Measurements from ENCODE around the gene TMEM117.

TMEM117 gene

DNA sequence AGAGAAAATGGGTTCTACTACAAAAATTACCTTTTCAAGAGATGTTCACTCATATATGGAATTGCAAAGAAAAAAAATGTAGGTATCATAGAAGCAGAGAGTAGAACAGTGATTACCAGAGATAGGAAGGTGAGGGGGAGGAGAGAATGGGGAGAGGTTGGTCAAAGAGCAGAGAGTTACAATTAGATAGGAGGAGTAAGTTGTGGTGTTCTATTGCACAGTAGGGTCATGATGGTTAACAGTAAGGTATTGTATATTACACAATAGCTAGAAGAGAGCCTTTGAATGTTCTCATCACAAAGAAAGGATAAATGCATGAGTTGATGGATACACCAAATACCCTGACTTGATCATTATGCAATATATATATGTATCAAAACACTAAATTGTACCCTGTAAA, 145.8 kb downstream of the TMEM117 start:
- Histone ChIP-seq H3K9me3 (ENCODE audit: control insufficient read depth, insufficient read depth, low read depth, low read length) (peaks cover 23% of the 10 kb centered on the region), H3K27me3 (ENCODE audit: control insufficient read depth, insufficient read depth, low read length) (no peaks in the 10 kb centered on the region), H3K36me3 (ENCODE audit: control insufficient read depth, insufficient read depth, low read length) (no peaks in the 10 kb centered on the region), H3K4me1 (ENCODE audit: control insufficient read depth, insufficient read depth, low read length) (no peaks in the 10 kb centered on the region; the same call in 1 of the 2 replicates), H3K9ac (ENCODE audit: low read length) (no peak overlapping the region), H3K4me3 (ENCODE audit: low read depth, low read length) (no peak overlapping the region), H3K27ac (ENCODE audit: low read depth, low read length) (no peak overlapping the region)

DNA sequence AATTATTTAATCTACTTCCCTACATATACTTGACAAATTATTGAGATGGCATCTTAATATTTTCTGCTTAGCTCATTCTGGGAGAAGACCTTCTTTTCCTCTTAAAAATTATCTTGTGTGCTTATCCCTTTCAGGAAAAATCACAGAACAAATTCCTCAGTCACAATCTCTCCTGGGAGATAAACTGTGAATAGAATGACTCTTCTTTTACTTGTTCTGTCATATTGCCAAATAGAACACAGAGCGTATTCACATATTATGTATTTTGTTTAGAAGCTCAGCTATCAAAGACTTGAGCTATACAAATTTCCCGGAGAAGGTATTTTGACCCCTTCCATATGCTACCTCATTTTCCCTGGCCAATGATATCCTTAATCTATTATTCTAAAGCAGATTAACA, 146.7 kb downstream of the TMEM117 start:
- Histone ChIP-seq H3K4me3 (ENCODE audit: low read depth, low read length) (no peak overlapping the region), H3K9me3 (ENCODE audit: control insufficient read depth, insufficient read depth, low read depth, low read length) (peaks cover 18% of the 10 kb centered on the region), H3K36me3 (ENCODE audit: control insufficient read depth, insufficient read depth, low read length) (no peaks in the 10 kb centered on the region), H3K27me3 (ENCODE audit: control insufficient read depth, insufficient read depth, low read length) (no peaks in the 10 kb centered on the region), H3K9ac (ENCODE audit: low read length) (no peak overlapping the region), H3K27ac (ENCODE audit: low read depth, low read length) (no peak overlapping the region), H3K4me1 (ENCODE audit: control insufficient read depth, insufficient read depth, low read length) (no peaks in the 10 kb centered on the region; the same call in 1 of the 2 replicates)

DNA sequence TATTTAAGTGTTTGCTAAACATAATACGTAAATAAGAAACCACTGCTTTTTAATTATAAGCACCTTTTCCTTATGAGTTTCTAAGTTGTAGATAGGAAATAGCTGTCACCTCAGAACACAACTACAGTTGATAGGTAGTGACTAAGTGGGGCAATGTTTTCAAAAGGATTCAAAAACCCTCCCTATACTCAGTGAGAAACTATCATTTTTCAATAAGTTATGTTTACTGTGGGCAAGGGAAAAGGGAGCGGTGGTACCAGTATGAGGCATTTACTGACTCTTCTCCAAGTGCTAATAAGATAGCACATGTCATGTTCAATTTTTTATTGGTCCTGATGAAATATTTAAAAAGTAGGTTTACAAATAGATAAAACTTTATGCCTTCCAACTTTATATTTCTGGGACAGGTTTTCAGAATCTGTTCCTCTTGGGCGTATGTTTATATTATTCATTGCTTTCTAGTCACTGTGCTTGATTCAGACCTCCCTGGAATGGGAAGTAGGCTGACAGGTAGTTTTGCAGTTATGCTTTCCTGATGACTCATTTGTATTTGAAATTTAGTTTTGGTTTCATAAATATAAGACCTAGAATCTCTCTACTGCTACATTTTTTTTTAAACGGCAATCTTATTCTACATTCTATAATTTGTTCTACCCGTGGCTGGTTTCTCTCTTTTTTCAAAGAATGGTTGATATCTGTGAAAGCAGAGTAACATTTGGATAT, 153.1 kb downstream of the TMEM117 start:
- no peaks in the 10 kb centered on the region for H3K27me3 ChIP-seq (ENCODE audit: control insufficient read depth, insufficient read depth, low read length)
- H3K27ac ChIP-seq (ENCODE audit: low read depth, low read length), result no peak overlapping the region
- no peak overlapping the region for H3K4me3 ChIP-seq (ENCODE audit: low read depth, low read length)
- H3K4me1 ChIP-seq (ENCODE audit: control insufficient read depth, insufficient read depth, low read length), result no peaks in the 10 kb centered on the region
- no peak overlapping the region for H3K9ac ChIP-seq (ENCODE audit: low read length)
- no peaks in the 10 kb centered on the region for H3K36me3 ChIP-seq (ENCODE audit: control insufficient read depth, insufficient read depth, low read length)
- no peaks in the 10 kb centered on the region for H3K9me3 ChIP-seq (ENCODE audit: control insufficient read depth, insufficient read depth, low read depth, low read length)

GRCh38 chr12:43992856-43993255, 157.0 kb downstream of the TMEM117 start:
- Histone ChIP-seq H3K36me3 (ENCODE audit: control insufficient read depth, insufficient read depth, low read length) (no peaks in the 10 kb centered on the region), H3K9me3 (ENCODE audit: control insufficient read depth, insufficient read depth, low read depth, low read length) (no peaks in the 10 kb centered on the region), H3K27me3 (ENCODE audit: control insufficient read depth, insufficient read depth, low read length) (no peaks in the 10 kb centered on the region)

DNA sequence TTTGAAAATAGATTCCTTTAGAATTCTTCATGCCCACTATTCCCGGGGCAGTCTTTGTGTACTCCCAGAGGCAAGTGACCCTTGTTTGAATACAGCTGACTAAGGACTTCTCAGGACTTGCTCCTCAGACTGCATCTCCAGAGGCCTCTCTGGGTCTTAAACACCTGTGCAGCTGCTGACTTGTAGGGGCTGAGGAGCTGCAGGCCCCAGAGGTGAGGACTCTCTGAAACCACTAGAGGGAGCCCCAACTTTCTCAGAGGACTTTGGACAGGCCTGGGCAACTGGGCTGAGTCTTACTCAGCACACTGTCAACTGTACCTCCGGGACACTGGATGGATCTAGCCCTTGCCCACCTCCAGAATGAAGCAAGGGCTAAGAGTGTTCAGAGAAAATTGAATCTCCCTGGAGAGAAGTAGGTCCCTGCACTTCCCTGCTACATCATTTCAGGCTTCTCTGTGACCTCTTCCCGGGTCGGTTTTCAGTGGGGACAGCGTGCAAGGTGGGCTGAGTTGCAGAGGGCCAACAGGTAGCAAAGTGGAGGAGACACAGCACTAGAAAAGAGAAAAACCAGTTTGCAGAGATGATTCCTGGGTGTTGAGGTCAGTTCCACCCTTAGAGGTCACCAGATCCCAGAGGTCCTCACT, 164.6 kb downstream of the TMEM117 start:
- Histone ChIP-seq H3K27ac (ENCODE audit: low read depth, low read length) (no peak overlapping the region), H3K4me1 (ENCODE audit: control insufficient read depth, insufficient read depth, low read length) (no peaks in the 10 kb centered on the region), H3K27me3 (ENCODE audit: control insufficient read depth, insufficient read depth, low read length) (no peaks in the 10 kb centered on the region), H3K9ac (ENCODE audit: low read length) (no peak overlapping the region), H3K4me3 (ENCODE audit: low read depth, low read length) (no peak overlapping the region), H3K36me3 (ENCODE audit: control insufficient read depth, insufficient read depth, low read length) (no peaks in the 10 kb centered on the region), H3K9me3 (ENCODE audit: control insufficient read depth, insufficient read depth, low read depth, low read length) (no peaks in the 10 kb centered on the region)

More at GRCh38 chr12:43992856-43993255, 157.0 kb downstream of the TMEM117 start:
- H3K4me1 ChIP-seq (ENCODE audit: control insufficient read depth, insufficient read depth, low read length), result no peaks in the 10 kb centered on the region
- H3K4me3 ChIP-seq (ENCODE audit: low read depth, low read length), result no peak overlapping the region
- no peak overlapping the region for H3K9ac ChIP-seq (ENCODE audit: low read length)
- H3K27ac ChIP-seq (ENCODE audit: low read depth, low read length), result no peak overlapping the region

DNA sequence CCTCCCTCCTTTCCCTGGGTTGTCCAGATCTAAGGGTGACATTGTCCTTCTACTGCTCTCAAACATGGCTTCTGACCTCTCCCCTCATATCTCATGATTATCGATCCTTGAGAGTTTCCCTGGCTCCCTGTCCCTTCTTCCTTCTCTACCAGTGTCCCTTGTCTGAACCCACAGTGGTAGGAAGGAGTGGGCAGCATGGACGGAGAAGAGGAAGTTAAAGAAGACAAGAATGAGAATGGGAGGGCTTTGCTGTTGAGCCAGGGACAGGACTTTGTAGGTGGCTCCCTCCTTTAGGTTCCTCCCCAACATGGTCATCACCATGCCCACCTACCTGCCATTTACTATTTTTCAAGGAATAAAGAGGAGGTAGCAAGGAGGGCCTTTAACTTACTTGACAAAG, 166.7 kb downstream of the TMEM117 start:
- H3K4me1 ChIP-seq (ENCODE audit: control insufficient read depth, insufficient read depth, low read length), result no peaks in the 10 kb centered on the region
- no peaks in the 10 kb centered on the region for H3K36me3 ChIP-seq (ENCODE audit: control insufficient read depth, insufficient read depth, low read length)
- H3K27ac ChIP-seq (ENCODE audit: low read depth, low read length), result no peak overlapping the region

DNA sequence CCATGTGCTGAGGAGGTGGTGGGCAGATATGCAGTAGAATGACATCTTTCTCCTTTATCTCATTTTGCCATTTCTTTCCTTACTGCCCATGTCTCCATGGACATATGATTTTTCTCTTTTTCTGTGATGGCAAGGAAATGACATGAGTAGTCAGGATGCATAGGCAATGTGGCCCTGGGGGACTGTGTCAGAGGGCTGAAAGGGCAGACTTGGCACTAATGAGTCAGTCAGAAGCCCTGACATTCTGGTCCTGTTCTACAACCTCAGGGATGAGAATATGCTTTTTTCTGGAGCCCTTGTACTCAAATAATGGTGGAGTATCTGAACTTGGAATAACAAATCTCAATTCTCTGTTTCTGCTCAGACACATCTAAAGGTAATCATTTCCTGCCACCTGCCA, 167.8 kb downstream of the TMEM117 start:
- H3K4me1 ChIP-seq (ENCODE audit: control insufficient read depth, insufficient read depth, low read length), result no peaks in the 10 kb centered on the region
- no peaks in the 10 kb centered on the region for H3K27me3 ChIP-seq (ENCODE audit: control insufficient read depth, insufficient read depth, low read length)
- H3K9me3 ChIP-seq (ENCODE audit: control insufficient read depth, insufficient read depth, low read depth, low read length), result peaks cover 6% of the 10 kb centered on the region; the same call in 1 of the 2 replicates
- H3K4me3 ChIP-seq (ENCODE audit: low read depth, low read length), result no peak overlapping the region
- no peak overlapping the region for H3K9ac ChIP-seq (ENCODE audit: low read length)
- no peaks in the 10 kb centered on the region for H3K36me3 ChIP-seq (ENCODE audit: control insufficient read depth, insufficient read depth, low read length)
- H3K27ac ChIP-seq (ENCODE audit: low read depth, low read length), result no peak overlapping the region

More for the DNA sequence above, 166.7 kb downstream of the TMEM117 start:
- H3K27me3 ChIP-seq (ENCODE audit: control insufficient read depth, insufficient read depth, low read length), result no peaks in the 10 kb centered on the region
- no peak overlapping the region for H3K4me3 ChIP-seq (ENCODE audit: low read depth, low read length)
- H3K9me3 ChIP-seq (ENCODE audit: control insufficient read depth, insufficient read depth, low read depth, low read length), result peaks cover under 1% of the 10 kb centered on the region; the same call in 1 of the 2 replicates
- H3K9ac ChIP-seq (ENCODE audit: low read length), result no peak overlapping the region

DNA sequence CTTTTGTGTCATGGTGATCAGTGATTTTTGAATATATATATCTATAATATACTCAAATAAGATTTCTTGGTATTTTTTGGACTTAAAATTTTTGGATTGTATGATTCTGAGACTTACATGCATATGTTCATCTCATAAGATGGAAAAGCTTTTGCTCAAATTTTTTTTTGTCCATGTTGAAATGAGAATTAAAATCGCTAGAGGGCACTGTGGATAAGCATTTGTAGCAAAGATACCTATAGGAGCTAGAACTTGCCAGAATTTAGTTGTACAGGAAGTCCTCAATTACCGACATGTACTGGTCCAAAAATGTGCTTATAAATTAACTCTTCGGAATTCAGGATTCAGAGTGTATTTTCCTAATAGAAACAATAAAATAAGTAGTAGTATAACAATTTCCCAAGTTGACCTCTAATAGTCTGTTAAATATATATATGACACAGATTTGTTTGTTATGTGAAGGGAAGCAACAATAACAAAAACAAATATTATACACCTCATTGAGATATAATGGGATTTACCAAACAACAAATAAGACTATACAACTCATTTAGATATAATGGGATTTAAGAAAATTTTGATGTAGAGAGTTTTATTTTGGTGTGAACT, 179.6 kb downstream of the TMEM117 start:
- Histone ChIP-seq H3K36me3 (ENCODE audit: control insufficient read depth, insufficient read depth, low read length) (no peaks in the 10 kb centered on the region), H3K4me1 (ENCODE audit: control insufficient read depth, insufficient read depth, low read length) (no peaks in the 10 kb centered on the region), H3K27ac (ENCODE audit: low read depth, low read length) (no peak overlapping the region), H3K9me3 (ENCODE audit: control insufficient read depth, insufficient read depth, low read depth, low read length) (no peaks in the 10 kb centered on the region; the same call in 1 of the 2 replicates), H3K27me3 (ENCODE audit: control insufficient read depth, insufficient read depth, low read length) (no peaks in the 10 kb centered on the region), H3K4me3 (ENCODE audit: low read depth, low read length) (no peak overlapping the region), H3K9ac (ENCODE audit: low read length) (no peak overlapping the region)

DNA sequence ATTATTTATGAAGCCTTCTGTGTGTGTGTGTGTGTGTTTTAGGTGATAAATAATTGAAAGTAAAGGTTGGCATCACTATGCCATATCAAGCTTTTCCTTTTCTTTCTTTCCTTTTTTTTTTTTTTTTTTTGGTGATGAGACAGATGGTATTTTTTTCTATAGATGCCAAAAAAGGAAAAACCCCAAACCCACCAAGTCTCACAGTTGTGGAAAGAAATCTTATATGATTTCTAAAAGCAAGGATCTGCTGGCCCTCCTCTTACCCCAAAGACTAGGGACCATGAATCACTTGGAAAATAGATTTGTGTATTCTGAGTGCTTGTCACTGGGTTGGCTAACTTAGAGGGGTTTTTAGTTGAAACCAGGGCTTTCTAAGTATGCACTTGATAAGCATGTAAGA, 181.3 kb downstream of the TMEM117 start:
- Histone ChIP-seq H3K27ac (ENCODE audit: low read depth, low read length) (no peak overlapping the region), H3K9ac (ENCODE audit: low read length) (no peak overlapping the region)

GRCh38 chr12:44019118-44019517, 183.2 kb downstream of the TMEM117 start:
- Histone ChIP-seq H3K36me3 (ENCODE audit: control insufficient read depth, insufficient read depth, low read length) (no peaks in the 10 kb centered on the region), H3K9ac (ENCODE audit: low read length) (no peak overlapping the region), H3K4me3 (ENCODE audit: low read depth, low read length) (no peak overlapping the region), H3K9me3 (ENCODE audit: control insufficient read depth, insufficient read depth, low read depth, low read length) (0 out of 2 replicates have a peak, but pooled peaks cover 3% of the 10 kb centered on the region), H3K27me3 (ENCODE audit: control insufficient read depth, insufficient read depth, low read length) (no peaks in the 10 kb centered on the region), H3K4me1 (ENCODE audit: control insufficient read depth, insufficient read depth, low read length) (no peaks in the 10 kb centered on the region), H3K27ac (ENCODE audit: low read depth, low read length) (no peak overlapping the region)

More for the DNA sequence above, 181.3 kb downstream of the TMEM117 start:
- no peaks in the 10 kb centered on the region for H3K36me3 ChIP-seq (ENCODE audit: control insufficient read depth, insufficient read depth, low read length)
- H3K4me3 ChIP-seq (ENCODE audit: low read depth, low read length), result no peak overlapping the region
- no peaks in the 10 kb centered on the region for H3K27me3 ChIP-seq (ENCODE audit: control insufficient read depth, insufficient read depth, low read length)
- no peaks in the 10 kb centered on the region for H3K4me1 ChIP-seq (ENCODE audit: control insufficient read depth, insufficient read depth, low read length)
- H3K9me3 ChIP-seq (ENCODE audit: control insufficient read depth, insufficient read depth, low read depth, low read length), result no peaks in the 10 kb centered on the region

- no peak overlapping the region for H3K4me3 ChIP-seq (ENCODE audit: low read depth, low read length)
- H3K36me3 ChIP-seq (ENCODE audit: control insufficient read depth, insufficient read depth, low read length), result no peaks in the 10 kb centered on the region
- H3K9me3 ChIP-seq (ENCODE audit: control insufficient read depth, insufficient read depth, low read depth, low read length), result 0 out of 2 replicates have a peak, but pooled peaks cover 3% of the 10 kb centered on the region
- no peaks in the 10 kb centered on the region for H3K27me3 ChIP-seq (ENCODE audit: control insufficient read depth, insufficient read depth, low read length)
- H3K9ac ChIP-seq (ENCODE audit: low read length), result no peak overlapping the region
- no peak overlapping the region for H3K27ac ChIP-seq (ENCODE audit: low read depth, low read length)
- H3K4me1 ChIP-seq (ENCODE audit: control insufficient read depth, insufficient read depth, low read length), result no peaks in the 10 kb centered on the region
These were observed 184.7 kb downstream of the TMEM117 start for GRCh38 chr12:44020555-44020954.
